Ecto neural progenitor cell (in vitro differentiated cells): Measurements from ENCODE around the gene ZEB2.

Experiments
- DNase-seq: peaks from one replicate; pipeline ENCODE4 v3.0.0-alpha.2; 2018; ENCODE audit warnings: low spot score

The ZEB2 gene

DNA sequence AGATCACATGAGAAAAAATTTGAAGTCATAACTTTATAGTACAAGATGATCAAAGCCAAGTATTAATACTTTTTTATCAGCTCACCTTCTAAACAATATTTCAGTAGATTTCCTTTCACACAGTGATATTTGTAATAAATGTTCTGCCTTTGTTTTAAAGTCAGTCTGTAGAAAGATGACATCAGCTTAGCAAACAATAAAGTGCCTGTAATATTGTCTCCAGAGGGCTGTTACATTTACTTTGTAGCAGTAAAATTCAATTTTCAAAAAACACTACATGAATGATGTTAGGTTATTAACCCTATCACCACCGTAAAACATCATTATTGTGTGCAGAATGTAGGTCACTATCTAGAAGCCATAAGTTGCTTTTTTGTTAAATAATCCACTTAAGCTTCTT, 49.6 kb downstream of the ZEB2 start:
- DNase-seq = no peak

DNA sequence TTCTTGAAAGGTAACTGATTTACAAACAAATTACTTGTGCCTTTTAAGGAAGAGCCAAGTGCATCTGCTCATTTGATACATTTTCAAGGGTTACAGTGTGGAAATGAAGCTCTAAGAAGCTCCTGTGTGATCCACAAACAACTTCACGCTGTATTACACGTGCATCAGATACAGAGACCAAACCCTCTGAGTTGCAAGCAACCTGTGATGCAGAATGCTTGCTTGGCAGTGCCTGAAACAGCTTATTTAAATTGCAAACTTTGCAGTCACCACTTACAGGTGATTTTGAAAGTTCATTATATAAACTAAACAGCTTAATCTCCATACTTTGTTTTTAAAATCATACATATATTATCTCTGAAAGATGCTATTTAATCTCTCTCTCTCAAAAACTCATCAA, 50.1 kb downstream of the ZEB2 start:
- DNase-seq = no peak

DNA sequence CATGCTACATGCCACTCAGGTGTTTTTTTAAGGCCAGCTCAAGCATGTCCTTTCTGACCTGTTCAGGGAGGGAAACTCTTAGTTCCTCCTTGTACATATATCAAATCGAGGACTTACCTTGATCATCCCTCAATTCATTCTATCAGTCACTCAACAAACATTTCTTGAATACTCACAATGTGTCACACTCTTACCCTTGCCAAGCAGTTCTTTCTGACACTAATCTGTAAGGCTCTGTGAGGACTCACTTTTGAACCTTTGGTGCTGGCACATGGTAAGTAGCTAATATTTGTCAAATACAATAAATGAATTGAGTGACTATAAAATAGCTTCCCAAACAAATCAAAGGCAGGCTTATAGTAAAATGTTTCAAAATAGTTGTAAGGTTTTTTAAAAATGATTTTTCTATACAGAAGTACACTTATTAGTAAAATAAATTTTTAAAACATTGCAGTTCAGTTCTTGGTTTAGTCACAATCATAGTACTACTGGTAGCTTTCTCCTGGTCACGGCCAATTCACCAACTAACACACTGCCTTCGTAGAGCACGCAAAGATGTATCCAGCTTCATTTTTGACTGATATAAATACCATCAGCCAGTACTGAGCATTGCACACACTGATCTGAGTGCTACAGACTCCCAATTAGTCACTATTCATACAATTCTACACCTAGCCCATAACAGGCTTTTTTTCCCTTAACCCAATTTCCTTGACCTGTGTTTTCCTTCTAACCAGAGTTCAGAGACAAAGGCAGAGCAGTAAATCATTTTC, 50.9 kb downstream of the ZEB2 start:
- no peak for DNase-seq

DNA sequence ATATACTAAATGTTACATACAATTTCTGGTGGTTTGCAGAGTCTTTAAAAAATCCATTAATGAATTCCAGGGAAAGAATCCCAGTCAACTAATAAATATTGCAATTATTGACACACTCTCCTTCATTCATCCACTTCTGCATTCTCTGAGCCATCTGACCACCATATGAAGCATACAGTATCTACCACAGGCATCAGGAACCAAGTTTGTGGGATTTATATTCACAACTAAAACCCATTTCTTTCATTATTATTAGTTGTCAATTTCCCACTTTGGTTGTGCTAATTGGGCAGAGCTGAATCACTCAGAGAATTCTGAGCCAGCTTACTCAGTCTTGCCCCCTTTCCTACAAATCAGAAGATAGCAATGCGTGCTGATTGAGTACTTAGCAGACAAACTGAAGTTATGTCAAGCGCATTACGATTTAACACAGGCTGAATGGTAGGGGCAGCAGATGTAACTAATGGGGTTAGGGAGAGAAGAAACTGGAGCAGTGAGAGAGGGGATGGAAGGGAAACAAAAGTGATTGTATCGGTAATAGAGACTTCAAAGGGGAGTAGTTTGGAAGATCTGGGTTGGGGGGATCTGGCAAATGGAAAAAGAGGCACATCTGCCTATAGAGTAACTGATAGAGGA, 52.3 kb downstream of the ZEB2 start:
- DNase-seq = no peak

DNA sequence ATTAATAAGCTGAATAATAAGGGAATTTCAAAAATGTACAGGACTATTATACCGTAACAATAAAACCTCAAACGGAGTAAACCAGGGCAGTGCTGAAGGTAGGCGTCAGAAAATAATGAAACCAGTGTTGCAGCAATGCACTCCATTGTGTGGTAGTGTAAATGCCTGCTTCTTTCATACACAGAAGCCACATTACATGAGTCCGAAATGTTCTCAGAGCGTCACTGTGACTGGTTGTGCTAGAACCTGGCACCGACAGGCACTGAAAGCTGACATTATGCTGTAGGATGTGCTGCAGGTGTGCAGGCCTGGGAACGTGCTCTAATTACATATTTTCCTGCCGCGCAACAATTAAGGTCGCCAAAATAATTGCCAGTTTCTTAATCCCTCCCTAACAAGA, 53.3 kb downstream of the ZEB2 start:
- no peak for DNase-seq

DNA sequence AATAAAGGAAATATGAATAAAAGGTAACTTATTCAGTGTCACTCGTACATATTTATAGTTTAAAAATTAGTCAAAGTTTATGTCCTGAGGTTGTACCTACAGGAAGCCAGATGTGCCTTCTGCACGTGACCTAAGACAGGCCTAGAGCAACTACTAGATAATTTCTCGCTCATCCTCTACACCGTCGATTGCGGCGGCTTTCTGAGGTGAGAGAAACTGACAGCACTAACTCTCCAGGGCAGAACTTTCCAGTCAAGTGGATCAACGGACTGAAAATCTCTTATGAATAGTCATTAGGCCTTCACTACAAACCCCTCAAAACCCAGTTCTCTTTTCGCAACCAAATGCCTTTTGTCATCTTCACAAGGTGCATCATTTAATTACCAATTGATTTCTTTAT, 54.2 kb downstream of the ZEB2 start:
- no peak for DNase-seq

DNA sequence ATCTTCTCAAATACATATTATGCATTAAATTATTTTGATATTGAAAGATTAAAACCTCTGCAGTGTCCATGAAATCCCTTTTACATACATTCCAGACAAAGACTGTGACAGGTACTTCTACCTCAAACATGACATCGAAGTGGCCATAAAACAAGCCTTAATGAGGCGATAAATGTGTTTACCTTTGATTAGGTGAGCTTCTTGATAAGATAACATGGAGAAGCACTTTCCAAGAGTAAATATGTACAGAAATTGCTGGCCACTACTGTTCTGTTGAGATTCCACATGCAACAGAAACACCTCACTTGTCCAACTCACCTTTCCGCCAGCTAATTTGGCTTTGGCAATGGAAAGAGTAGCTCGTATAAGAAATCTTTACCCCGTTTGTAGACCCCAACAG, 55.2 kb downstream of the ZEB2 start:
- DNase-seq = no peak

DNA sequence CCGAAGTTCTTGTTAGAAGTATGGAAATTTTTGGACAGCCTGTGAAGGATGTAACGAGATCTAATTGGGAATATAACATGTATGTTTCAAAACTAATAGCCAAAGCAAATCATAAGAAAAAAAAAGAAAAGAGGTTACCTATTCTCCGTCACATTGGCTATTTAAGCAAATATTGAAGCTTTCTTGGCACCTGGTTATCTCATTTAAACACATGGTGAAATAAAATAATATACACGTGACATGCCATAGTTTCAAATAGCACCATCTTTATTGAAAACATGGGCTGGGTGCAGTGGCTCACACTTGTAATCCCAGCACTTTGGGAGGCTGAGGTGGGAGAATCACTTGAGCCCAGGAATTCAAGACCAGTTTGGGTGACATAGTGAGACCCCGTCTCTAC, 56.7 kb downstream of the ZEB2 start:
- DNase-seq = no peak

DNA sequence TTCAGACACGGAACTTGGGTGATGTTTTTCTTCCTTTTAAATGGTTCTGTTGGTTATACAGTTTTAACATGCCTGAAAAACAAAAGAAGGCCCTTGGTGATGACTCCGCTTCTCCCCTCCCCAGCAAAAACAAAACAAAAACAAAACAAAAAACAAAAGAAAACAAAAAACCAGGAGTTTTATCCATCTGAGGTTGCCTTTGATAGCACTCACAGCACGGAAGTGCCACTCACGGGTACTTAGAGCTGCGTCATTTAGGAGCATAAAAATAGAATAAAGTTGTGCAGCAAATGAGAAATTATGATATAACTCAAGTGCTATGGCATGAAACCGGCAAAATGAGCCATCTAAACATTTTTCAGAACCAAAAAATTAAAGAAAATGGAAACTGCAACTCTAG, 57.7 kb downstream of the ZEB2 start:
- no peak for DNase-seq

DNA sequence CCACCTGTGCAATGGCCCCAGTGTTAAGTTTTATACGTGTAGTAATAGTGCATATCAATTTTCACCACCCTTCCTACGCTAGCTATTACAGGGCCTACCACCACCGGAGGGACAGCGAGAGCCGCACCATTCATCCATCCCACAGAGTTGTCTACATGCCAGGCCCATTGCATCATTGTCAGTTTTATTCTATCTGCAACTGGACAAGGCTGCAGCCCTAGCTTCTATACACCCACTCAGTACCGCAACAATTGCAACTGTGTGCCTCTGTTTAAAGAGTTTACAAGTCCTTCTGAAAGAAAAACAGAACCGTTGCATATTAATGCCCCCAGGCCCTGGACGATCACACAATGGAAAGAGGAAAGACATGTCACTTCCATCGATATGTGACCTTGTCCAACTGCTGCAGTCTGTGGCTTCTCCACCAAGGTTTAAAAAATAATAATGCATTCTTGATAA, 58.6 kb downstream of the ZEB2 start:
- DNase-seq = no peak

DNA sequence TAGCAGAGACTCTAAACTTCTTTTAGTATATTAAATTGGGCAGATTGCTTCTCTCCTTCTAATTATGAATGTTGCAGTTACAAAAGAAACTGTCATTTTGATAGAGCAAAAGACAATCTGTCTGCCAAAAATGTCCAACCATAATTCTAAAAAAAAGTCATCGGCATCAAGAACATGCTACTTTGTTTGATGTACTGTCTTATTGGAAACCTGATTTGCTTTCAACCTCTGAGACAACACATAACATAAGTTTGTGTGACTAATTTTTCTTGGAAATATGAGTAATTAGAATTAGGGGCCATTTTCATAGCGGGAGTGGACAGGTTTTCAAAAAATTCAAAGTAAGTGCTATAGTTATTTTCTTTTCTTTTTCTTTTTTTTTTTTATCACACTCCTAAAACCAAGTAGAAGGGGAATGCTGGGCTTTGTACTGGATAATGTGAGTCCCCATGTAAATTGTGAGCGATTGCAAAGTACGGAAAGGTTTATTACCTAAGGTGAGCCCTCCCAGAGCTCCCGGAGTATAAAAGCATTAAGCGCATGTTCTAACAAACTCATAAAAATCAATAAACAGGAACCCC, 59.1 kb downstream of the ZEB2 start:
- DNase-seq = no peak

DNA sequence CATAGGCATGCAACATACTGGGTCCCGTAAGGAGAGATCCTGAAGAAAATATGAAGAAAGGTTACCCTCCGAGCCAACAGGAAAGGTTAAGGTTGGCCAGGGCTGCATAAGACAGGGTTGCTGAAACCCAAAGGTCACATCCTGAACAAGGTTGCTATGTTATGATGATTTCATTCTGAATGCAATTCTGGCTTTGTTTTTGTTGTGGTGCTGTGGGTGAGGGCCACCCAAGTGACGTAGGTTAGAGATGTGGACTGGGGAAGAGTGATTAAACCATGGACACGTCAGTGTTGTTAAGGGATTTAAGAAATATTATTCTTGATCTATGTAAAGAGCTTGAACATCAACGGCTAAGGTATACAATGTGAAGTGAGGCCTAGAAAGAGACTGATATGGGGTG, 60.0 kb downstream of the ZEB2 start:
- DNase-seq = no peak

DNA sequence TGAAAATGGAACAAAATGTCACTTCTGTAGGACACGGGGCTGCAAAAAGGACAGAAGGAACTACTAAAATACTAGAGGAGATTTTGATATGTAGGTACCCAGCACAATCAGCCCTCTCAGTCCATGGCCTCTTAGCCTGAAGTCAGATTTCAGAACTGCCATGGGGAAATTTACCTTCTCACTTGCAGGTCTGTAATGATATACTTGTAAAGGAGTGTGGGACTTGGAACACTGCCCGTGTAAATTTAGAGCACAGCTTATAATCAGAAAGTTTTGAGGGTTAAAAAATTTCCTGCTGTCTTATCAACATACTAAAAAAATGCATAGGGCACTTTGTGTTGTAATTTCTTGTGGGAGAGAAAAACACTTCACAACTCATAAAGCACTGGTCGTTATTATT, 60.6 kb downstream of the ZEB2 start:
- no peak for DNase-seq

DNA sequence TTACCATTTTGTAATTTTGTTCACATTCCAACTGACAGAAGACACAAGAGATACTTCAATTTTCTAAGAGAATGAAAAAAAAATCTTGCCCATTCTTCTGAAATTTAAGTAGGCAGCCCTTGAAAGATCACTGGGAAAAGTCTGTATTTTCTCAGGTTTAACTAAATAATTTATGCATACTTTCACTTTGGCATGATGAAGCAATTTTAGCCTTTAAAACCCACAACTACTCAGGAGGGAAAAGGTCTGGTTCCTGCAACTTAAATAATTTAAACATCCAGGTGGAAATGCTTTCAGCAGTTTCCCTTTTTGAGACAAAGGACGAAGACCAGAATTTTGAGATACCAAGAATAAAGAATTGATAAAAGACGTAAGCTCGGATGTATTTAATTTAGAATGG, 61.4 kb downstream of the ZEB2 start:
- no peak for DNase-seq

DNA sequence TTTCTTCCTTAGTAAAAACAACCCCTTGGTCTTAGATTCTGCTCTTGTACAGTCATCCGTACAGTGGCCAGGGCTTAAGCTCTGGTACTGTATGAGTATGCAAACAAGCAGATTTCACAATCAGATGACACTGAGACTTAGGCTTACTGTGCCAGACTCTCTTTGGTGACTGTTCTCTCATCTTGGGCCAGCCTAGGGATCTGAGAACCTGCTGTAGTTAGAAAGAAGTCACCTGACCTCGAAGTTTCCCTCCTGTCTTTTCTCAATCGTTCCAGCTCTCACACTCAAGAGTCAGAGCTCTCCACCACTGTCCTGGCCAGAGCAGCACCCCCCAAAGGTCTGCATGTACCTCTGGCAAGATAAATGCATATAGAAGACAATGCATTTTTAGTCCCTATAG, 63.2 kb downstream of the ZEB2 start:
- DNase-seq = no peak

DNA sequence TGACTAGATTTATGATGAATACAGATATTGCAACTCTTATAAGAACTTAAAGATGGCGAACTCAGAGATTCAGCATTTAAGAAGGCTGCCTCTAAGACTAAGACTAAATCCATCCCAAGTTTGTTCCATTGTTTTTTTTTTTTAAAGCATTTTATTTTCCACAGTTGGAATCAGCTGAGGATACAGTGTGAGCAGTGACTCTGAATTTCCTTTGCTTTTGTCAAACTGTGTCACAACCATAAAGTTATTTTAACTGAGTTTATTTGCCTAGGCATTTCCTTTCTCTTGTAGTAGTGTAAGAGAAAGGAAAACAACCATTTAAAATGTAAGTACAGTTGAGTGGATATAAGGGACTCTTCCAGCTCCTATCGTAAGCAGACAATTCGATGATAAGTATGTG, 63.9 kb downstream of the ZEB2 start:
- DNase-seq = no peak

DNA sequence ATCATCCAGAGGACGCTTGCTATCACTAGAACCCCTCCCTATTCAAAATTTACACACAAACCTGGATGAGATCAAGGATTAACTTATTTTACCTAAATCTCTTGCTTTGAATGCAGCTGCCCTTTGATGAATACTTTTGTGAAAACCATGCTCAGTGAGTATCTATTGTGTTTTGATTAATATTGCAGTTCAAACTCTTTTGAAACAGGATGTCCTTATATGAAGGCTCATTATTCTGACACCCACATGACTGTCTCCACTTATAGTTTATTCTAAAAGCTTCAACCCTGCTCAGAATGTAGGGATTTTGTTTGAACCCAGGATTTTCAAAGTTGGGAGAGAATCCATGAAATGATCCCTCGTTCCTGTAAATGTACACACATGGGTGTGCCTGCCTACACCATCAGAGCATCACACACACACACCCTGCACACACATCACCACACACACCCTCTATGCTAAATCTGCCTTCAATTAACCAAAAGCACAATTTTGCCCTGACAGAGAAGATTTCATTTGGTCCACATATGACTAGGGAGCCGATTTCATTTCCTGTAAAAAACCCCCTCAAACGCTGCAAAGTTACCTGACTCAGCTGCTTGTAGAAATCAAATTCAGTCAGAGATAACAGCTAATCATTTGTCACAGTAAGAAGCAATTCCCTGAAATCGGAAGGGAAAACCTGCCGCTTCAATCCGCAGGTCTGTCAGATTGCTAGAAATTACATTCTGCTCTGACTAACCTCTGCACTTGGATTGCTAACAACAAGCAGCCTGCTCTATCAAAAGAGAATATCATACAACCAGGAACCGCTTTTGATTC, 65.2 kb downstream of the ZEB2 start:
- no peak for DNase-seq

DNA sequence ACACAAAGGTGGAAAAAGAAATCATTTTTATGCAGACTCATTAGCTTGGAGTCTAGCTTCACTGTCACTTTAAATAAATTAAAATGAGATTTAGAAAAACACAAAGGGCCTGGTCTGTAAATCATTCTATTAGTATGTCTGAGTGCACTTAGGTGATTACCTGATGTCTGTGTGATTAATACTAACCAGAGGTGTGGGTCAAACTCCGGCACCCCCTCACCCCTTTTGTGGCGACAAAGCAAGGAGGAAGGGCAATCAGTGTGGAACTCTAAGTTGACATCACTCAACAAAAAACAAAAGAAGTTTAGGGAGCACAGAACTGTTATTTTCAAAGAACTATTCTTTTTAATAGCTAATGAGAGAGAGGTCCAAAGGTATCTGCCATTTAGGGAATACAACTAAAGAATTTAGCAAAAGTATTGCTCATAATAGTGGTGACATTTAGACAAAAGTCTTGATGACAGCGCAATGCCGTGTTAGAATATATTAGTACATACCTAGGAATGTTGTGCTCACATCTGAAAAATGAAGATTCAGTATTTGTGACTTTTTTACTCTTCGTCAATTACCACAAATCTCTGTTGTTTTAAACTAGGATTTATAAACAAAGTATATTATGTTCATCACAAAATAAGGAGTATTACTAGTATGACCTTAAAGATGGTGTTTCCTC, 66.3 kb downstream of the ZEB2 start:
- DNase-seq = no peak

DNA sequence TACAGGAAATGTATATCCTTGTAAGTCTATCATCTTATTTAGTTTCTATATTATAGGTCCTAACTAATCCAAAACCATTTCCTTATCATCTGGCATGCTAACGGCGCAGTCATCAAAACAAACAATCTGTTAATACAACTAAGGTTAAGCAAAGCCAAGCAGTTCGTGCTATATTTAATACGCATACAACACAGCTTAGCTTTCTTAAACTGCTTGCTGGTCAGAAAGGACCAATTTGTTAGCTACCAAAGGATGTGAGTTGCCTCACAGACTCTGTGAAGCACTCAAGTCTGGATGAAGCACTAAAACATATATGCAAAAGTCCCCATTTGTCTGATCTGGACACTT, 67.0 kb downstream of the ZEB2 start:
- no peak for DNase-seq

DNA sequence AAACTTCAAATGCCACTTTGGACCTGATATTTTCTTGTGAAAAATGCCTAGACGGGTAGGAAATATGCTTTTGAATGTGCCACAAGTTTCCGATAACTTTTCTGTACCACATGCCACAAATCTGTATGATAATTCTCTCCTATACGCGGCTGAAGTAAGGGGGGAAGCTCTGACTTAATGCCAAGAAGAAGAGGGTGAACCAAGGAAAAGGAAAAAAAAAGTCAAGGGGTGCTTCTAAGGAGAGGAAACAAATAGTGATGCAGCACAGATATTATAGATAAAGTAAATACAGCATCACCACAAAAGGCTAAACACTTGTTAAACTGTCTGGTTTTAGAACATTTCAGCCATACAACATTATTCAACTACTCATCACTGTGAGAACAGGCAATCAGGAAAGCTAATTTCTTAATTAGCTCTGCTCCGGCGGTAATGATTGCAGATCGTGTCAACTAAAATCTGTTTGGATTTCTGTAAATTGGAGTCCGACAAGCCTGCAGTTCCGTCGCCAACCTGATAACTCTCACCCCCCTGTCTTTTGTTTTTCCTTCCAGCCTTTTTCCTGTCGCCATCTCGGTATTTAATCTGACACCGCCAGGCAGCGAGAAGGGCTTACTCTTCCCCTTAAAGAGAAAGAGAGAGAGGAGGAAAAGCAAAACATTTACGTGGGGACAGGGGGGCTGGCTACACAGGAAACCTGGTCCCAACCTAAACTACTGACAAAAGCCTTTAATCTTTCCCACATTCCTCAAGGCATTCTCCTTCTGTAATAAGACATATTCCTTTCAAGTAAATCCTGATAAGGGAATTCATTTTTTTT, 67.5 kb downstream of the ZEB2 start:
- peak; percentile 63 for DNase-seq

DNA sequence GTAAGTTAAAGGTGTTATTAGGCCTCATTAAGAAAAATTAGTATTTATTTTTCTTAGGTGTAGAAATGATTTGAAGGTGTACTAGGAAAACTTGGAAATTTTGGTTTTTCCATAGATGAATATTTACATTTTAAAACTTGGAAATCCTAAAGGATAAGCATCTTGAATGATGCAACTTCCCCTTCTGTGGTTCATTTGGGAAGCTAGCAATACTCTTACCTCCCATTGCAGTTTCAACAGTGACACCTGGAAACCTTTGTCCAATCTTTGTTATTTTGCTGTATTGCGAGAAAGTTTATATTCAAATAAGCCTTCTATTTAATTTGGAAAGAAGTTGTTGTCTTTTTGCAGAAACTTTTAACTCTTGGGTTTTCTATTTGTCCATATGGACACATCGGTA, 68.5 kb downstream of the ZEB2 start:
- DNase-seq = no peak
